ENCODE measurements around the gene ZCWPW2.

- peak; percentile 48 for TF ChIP-seq CTCF (IDR thresholded peaks at IDR 0.05; ENCODE audit: low read depth, low read length, poor library complexity, severe bottlenecking)
- TF ChIP-seq EZH2phosphoT487 (IDR thresholded peaks at IDR 0.05; ENCODE audit: borderline replicate concordance, low read length), result no peak
Measured at GRCh38 chr3:28334552-28334951, 14.0 kb upstream of the ZCWPW2 start.
